ENCODE data around the gene PCYT2. TPM values are rescaled to one million over a fixed set of nuclear protein-coding genes. Genes with fewer than 3 reads are reported as not detected.

PCYT2 gene
- total RNA-seq, 2 donors from 2014 or later, result 47.5 to 71.6 TPM

- TF ChIP-seq, protein P1, sequence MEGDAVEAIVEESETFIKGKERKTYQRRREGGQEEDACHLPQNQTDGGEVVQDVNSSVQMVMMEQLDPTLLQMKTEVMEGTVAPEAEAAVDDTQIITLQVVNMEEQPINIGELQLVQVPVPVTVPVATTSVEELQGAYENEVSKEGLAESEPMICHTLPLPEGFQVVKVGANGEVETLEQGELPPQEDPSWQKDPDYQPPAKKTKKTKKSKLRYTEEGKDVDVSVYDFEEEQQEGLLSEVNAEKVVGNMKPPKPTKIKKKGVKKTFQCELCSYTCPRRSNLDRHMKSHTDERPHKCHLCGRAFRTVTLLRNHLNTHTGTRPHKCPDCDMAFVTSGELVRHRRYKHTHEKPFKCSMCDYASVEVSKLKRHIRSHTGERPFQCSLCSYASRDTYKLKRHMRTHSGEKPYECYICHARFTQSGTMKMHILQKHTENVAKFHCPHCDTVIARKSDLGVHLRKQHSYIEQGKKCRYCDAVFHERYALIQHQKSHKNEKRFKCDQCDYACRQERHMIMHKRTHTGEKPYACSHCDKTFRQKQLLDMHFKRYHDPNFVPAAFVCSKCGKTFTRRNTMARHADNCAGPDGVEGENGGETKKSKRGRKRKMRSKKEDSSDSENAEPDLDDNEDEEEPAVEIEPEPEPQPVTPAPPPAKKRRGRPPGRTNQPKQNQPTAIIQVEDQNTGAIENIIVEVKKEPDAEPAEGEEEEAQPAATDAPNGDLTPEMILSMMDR (IDR thresholded peaks at IDR 0.05), result no peak
- no peak for DNase-seq
- no peak overlapping the region for H3K4me3 ChIP-seq
- no peaks in the 10 kb centered on the region for H3K36me3 ChIP-seq
- H3K27me3 ChIP-seq, result no peaks in the 10 kb centered on the region
- H3K4me1 ChIP-seq, result peaks cover 41% of the 10 kb centered on the region
- peak overlapping the region in 1 of 2 donors; percentile 99 for H3K9ac ChIP-seq (ENCODE audit: low read depth in 2 of 2, low read length in 2 of 2)
- H3K27ac ChIP-seq, result peak overlapping the region; percentile 80
- intact Hi-C loops (cut with DNase I), result no loop called here
- H3K9me3 ChIP-seq, result no peaks in the 10 kb centered on the region
Observed at GRCh38 chr17:81868674-81869220, 42.5 kb downstream of the PCYT2 start.

DNA sequence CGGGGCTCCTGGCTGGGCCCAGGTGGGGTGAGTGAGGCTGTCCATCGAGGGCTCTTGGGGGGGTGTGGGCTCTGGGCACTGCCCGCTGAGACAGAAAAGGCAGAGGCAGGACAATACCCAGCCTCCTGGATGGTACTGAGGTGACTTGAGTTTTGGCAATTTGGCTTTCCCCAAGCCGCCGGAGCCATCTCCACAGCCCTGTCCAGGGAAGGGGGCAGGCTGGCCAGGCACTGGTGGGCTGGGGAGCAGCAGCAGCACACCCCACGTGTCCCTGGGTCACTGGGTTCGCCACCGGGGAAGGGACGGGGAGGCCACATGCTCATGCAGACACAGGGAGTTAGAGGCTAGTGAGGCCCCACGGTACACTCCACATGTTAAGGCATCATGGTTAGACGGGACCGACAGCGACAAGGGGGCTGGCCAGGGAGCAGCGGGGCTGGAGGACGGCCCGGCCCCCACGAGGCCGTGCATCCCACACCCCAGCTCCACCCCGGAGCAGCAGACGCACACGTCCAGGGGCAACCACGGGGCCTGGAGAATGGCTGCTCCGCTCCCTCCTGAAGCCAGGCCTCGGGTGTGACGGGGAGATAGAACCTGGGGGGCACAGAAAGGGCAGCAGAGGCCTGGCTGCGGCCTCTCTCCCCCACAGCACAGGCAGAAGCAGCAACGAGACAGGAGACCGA is 43.1 kb downstream of the PCYT2 start:
- Histone ChIP-seq H3K36me3 (no peaks in the 10 kb centered on the region), H3K9ac (ENCODE audit: low read depth in 2 of 2, low read length in 2 of 2) (peak overlapping the region; percentile 52 to 86), H3K4me1 (peaks cover 41% of the 10 kb centered on the region), H3K4me3 (no peak overlapping the region), H3K27ac (peak overlapping the region; percentile 80), H3K27me3 (no peaks in the 10 kb centered on the region), H3K9me3 (no peaks in the 10 kb centered on the region)
- intact Hi-C loops (cut with DNase I), result no loop called here
- DNase-seq, result no peak
- TF ChIP-seq, protein P1 (IDR thresholded peaks at IDR 0.05), result no peak

DNA sequence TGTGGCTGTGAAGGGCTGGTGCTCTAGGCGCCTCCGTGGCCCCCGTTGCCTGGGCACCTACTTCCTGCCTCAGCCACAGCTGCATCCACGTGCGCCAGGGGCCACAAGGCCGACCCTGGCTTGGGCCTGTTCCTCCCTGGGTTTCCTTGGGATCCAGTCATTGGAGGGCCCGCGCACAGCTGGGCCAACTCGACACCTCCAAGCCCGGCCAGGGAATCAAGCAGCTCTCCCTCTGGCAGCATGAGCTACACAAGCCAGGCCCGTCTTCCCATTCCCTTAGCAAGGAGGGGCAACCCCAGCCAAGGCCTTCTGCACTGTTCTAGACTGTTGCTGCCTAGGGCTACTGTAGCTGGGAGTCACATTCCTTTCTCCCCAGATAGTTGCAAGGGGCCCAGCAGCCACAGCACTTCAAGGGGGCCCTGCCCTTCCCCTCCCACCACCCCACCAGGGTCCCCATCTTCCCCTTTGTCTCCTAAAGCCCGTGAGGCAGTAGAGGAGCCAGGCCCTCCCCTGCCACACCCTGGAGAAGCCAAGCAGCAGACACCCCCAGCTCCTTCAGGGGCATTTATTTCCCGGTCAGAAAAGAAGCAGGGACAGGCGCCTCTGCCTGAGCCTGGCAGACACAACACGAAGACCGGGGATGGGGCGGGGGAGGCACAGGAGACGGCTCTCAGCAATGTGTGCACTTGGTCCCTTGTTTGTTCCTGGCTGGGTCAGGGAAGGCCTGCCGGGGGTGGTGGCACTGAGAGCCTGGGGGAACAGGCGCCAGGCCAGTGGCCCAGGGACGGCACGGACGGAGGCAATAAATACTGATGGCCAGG is 43.8 kb downstream of the PCYT2 start:
- peak; percentile 69 for DNase-seq
- TF ChIP-seq, protein P1 (IDR thresholded peaks at IDR 0.05), result no peak
- Histone ChIP-seq H3K4me1 (peaks cover 40% of the 10 kb centered on the region), H3K36me3 (no peaks in the 10 kb centered on the region), H3K9ac (ENCODE audit: low read depth in 2 of 2, low read length in 2 of 2) (peak overlapping the region; percentile 38 to 86), H3K4me3 (no peak overlapping the region), H3K27me3 (no peaks in the 10 kb centered on the region), H3K27ac (peak overlapping the region; percentile 80), H3K9me3 (no peaks in the 10 kb centered on the region)
- intact Hi-C loops (cut with DNase I), result no loop called here

DNA sequence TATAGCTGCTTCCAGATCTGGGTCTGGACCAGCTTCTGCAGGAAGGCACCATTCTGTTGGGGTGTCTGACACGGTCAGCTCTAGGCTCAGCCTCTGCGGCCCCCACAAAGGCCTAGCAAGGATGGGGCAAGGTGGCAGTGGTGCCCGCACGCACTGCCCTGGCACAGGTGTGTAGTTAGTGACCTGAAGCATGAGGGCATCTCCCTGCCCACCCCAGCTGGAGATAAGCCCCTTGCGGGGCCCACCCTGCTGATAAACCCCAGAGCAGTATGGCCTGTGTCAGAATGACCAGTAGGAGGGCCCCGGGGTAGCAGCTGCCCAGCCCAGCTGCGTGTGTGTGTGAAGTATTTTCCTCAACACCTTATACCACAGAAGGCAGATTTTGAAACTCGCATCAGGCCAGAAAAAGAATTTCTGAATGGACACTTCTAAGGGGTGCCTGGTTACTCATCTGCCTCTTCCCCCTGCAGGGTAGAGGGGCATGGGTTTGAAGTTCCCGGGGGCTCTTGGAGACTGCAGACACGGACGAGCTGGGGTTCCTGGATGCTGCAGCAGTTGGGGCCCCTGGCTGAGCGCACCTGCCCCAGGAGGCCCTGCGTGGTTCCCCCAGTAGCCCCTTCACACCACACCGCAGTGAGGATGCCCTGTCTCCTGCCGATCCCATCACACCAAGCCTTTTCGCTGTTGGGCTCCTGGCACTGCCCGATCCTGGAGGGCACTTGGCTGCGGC is 44.6 kb downstream of the PCYT2 start:
- Histone ChIP-seq H3K9me3 (no peaks in the 10 kb centered on the region), H3K27me3 (no peaks in the 10 kb centered on the region), H3K27ac (peak overlapping the region; percentile 80), H3K36me3 (no peaks in the 10 kb centered on the region), H3K4me3 (no peak overlapping the region), H3K4me1 (peaks cover 39% of the 10 kb centered on the region), H3K9ac (ENCODE audit: low read depth in 2 of 2, low read length in 2 of 2) (peak overlapping the region; percentile 38 to 86)
- intact Hi-C loops (cut with DNase I), result no loop called here
- DNase-seq, result no peak
- TF ChIP-seq, protein P1 (IDR thresholded peaks at IDR 0.05), result no peak
